ENCODE results near the gene SYTL5. TPM values are rescaled to one million over a fixed set of nuclear protein-coding genes. Genes with fewer than 3 reads are reported as not detected.

SYTL5 gene
- not detected for total RNA-seq
- polyA plus RNA-seq = not detected

DNA sequence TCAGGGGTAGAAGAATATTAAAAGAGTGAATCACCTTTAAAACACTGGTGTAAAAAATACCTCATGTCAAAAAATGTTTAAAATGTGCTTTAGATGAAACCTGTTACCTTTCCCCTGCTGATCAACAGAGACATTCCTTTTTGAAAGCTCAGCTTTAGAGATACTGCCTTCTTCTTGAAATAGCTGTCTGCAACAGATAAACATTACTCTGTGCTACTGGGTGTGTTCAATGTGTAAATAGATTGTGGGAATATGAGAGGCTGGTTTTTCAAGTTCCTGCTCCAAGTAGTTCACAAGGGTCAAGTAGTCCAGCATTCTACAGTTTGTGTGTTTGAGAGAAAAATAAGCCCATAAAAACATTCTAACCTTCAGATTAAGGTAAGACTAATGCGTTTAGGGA is at the start of gene SYTL5:
TSS of gene SYTL5 (plus strand) at position 263 of the 400 bp plus-strand sequence. CDS start 27,337 bp downstream, outside the sequence.
- Histone ChIP-seq H3K9me3 (ENCODE audit: control insufficient read depth in 2 of 2, low read length in 2 of 2) (no peaks in the 10 kb centered on the region), H3K36me3 (ENCODE audit: control insufficient read depth, insufficient read depth, low read length) (no peaks in the 10 kb centered on the region), H3K4me3 (ENCODE audit: low read depth, low read length) (no peak within 1 kb of the TSS), H3K4me1 (ENCODE audit: control insufficient read depth, insufficient read depth, low read length, poor library complexity, severe bottlenecking) (no peaks in the 10 kb centered on the region), H3K27ac (ENCODE audit: insufficient read depth, low read length, poor library complexity, severe bottlenecking) (no peak within 1 kb of the TSS), H3K27me3 (ENCODE audit: control insufficient read depth, insufficient read depth, low read length) (no peaks in the 10 kb centered on the region)
- DNase-seq (no peak), ATAC-seq (ENCODE audit: low read depth in 2 of 2) (no peak)
- no peaks in the 10 kb centered on the region for H3K4me1 Mint-ChIP-seq
- no peaks in the 10 kb centered on the region for H3K27me3 Mint-ChIP-seq
- peaks cover 0 to 4% (median 0%) of the 10 kb centered on the region in 7 donors for H3K9me3 Mint-ChIP-seq
- H3K27ac Mint-ChIP-seq = no peak within 1 kb of the TSS
- H3K36me3 Mint-ChIP-seq = no peaks in the 10 kb centered on the region
- no peak within 1 kb of the TSS for H3K4me3 Mint-ChIP-seq

- DNase-seq = no peak
- no peak overlapping the region for H3K4me3 ChIP-seq (ENCODE audit: low read depth, low read length)
- no peak for ATAC-seq (ENCODE audit: low read depth in 2 of 2)
- no peaks in the 10 kb centered on the region for H3K36me3 ChIP-seq (ENCODE audit: control insufficient read depth, insufficient read depth, low read length)
- no peaks in the 10 kb centered on the region for H3K4me1 ChIP-seq (ENCODE audit: control insufficient read depth, insufficient read depth, low read length, poor library complexity, severe bottlenecking)
- H3K27ac ChIP-seq (ENCODE audit: insufficient read depth, low read length, poor library complexity, severe bottlenecking) = no peak overlapping the region
- H3K9me3 ChIP-seq (ENCODE audit: control insufficient read depth in 2 of 2, low read length in 2 of 2) = no peaks in the 10 kb centered on the region
- no peak overlapping the region for H3K4me3 Mint-ChIP-seq
- peaks cover 0 to 2% (median 0%) of the 10 kb centered on the region in 7 donors for H3K9me3 Mint-ChIP-seq
- H3K27ac Mint-ChIP-seq = no peak overlapping the region
- H3K27me3 Mint-ChIP-seq = no peaks in the 10 kb centered on the region
- H3K4me1 Mint-ChIP-seq = peaks cover 0 to 4% (median 0%) of the 10 kb centered on the region in 4 donors
- peaks cover 3% of the 10 kb centered on the region for H3K27me3 ChIP-seq (ENCODE audit: control insufficient read depth, insufficient read depth, low read length)
- H3K36me3 Mint-ChIP-seq = no peaks in the 10 kb centered on the region
These were observed 47.7 kb upstream of the SYTL5 start for GRCh38 chrX:37958525-37959211.

DNA sequence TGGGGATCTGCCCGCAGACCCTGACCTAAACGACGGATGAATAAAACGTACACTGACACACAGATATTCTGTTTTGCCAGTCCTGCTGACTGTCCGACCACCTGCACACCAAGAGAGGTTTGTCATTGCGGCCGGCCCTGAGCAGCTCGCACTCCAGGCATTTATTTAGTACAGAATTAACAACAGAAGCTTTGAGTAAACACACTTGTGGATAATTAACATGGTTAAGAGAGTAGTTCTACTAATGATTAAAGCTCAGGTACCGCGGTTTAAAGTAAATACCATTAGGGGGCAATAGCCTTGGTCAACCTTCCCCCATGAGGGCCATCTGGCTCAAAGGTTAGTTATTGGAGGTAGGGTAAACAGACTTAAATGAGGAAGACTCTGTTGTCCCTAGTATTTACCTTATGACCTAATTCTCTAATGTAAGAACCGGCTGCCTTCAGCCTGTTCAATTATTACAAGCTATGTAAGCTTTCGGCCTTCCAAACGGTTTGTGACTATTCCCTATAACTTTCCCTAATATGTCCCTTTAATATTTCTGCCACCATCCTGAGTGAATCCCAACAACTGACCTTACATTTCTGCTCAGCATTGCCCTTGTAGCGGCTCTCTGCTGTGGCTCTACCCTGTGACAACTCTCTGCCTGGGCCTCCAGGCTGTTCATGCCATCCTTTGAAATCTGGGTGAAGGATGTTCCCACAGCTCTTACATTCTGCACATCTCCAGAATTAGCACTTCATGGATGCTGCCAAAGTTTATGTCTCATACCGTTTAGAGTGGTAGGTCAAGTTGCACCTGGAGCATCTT is 46.9 kb upstream of the SYTL5 start:
- no peak overlapping the region for H3K27ac ChIP-seq (ENCODE audit: insufficient read depth, low read length, poor library complexity, severe bottlenecking)
- DNase-seq (no peak), ATAC-seq (ENCODE audit: low read depth in 2 of 2) (no peak)
- Mint-ChIP-seq H3K27me3 (no peaks in the 10 kb centered on the region), H3K27ac (no peak overlapping the region), H3K36me3 (no peaks in the 10 kb centered on the region), H3K9me3 (peaks cover 0 to 2% (median 0%) of the 10 kb centered on the region in 7 donors), H3K4me3 (no peak overlapping the region), H3K4me1 (peaks cover 0 to 4% (median 0%) of the 10 kb centered on the region in 4 donors)
- H3K4me1 ChIP-seq (ENCODE audit: control insufficient read depth, insufficient read depth, low read length, poor library complexity, severe bottlenecking) = no peaks in the 10 kb centered on the region
- no peaks in the 10 kb centered on the region for H3K9me3 ChIP-seq (ENCODE audit: control insufficient read depth in 2 of 2, low read length in 2 of 2)
- H3K4me3 ChIP-seq (ENCODE audit: low read depth, low read length) = no peak overlapping the region
- H3K36me3 ChIP-seq (ENCODE audit: control insufficient read depth, insufficient read depth, low read length) = no peaks in the 10 kb centered on the region
- peaks cover 3% of the 10 kb centered on the region for H3K27me3 ChIP-seq (ENCODE audit: control insufficient read depth, insufficient read depth, low read length)

DNA sequence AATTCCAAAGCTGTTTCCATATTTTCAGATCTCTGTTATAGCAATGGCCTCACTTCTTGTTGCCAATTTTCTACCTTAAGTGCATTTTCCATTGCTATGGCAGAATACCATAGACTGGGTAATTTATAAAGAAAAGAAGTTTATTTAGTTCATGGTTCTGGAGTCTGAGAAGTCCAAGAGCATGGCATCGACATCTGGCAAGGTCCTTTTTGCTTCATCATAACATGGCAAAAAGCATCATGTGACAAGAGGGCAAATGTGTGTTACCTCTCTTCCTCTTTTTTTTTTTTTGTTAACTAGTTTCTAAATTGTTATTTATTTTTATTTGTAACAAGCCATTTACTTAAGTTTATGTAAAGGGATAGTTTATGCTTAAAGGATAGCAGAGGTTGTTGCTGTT is 45.2 kb upstream of the SYTL5 start:
- no peaks in the 10 kb centered on the region for H3K27me3 Mint-ChIP-seq
- no peak overlapping the region for H3K27ac Mint-ChIP-seq
- ATAC-seq (ENCODE audit: low read depth in 2 of 2) (no peak), DNase-seq (no peak)
- Histone ChIP-seq H3K27ac (ENCODE audit: insufficient read depth, low read length, poor library complexity, severe bottlenecking) (no peak overlapping the region), H3K27me3 (ENCODE audit: control insufficient read depth, insufficient read depth, low read length) (no peaks in the 10 kb centered on the region), H3K4me1 (ENCODE audit: control insufficient read depth, insufficient read depth, low read length, poor library complexity, severe bottlenecking) (no peaks in the 10 kb centered on the region), H3K36me3 (ENCODE audit: control insufficient read depth, insufficient read depth, low read length) (no peaks in the 10 kb centered on the region), H3K9me3 (ENCODE audit: control insufficient read depth in 2 of 2, low read length in 2 of 2) (no peaks in the 10 kb centered on the region), H3K4me3 (ENCODE audit: low read depth, low read length) (no peak overlapping the region)
- H3K4me3 Mint-ChIP-seq = no peak overlapping the region
- H3K36me3 Mint-ChIP-seq = no peaks in the 10 kb centered on the region
- H3K4me1 Mint-ChIP-seq = peaks cover 0 to 4% (median 0%) of the 10 kb centered on the region in 4 donors
- H3K9me3 Mint-ChIP-seq = peaks cover 0 to 2% (median 0%) of the 10 kb centered on the region in 7 donors

GRCh38 chrX:37967714-37968113 is 38.6 kb upstream of the SYTL5 start:
- no peak for ATAC-seq (ENCODE audit: low read depth in 2 of 2)
- no peaks in the 10 kb centered on the region for H3K27me3 ChIP-seq (ENCODE audit: control insufficient read depth, insufficient read depth, low read length)
- H3K4me3 Mint-ChIP-seq = no peak overlapping the region
- DNase-seq = no peak
- no peak overlapping the region for H3K27ac ChIP-seq (ENCODE audit: insufficient read depth, low read length, poor library complexity, severe bottlenecking)
- no peaks in the 10 kb centered on the region for H3K4me1 Mint-ChIP-seq
- H3K36me3 ChIP-seq (ENCODE audit: control insufficient read depth, insufficient read depth, low read length) = no peaks in the 10 kb centered on the region
- no peaks in the 10 kb centered on the region for H3K9me3 ChIP-seq (ENCODE audit: control insufficient read depth in 2 of 2, low read length in 2 of 2)
- peak overlapping the region in 1 of 3 donors; percentile 83 for H3K27ac Mint-ChIP-seq
- H3K36me3 Mint-ChIP-seq = no peaks in the 10 kb centered on the region
- peaks cover 4% of the 10 kb centered on the region for H3K27me3 Mint-ChIP-seq
- H3K4me1 ChIP-seq (ENCODE audit: control insufficient read depth, insufficient read depth, low read length, poor library complexity, severe bottlenecking) = no peaks in the 10 kb centered on the region
- no peak overlapping the region for H3K4me3 ChIP-seq (ENCODE audit: low read depth, low read length)
- peaks cover 0 to 4% (median 0%) of the 10 kb centered on the region in 7 donors for H3K9me3 Mint-ChIP-seq

DNA sequence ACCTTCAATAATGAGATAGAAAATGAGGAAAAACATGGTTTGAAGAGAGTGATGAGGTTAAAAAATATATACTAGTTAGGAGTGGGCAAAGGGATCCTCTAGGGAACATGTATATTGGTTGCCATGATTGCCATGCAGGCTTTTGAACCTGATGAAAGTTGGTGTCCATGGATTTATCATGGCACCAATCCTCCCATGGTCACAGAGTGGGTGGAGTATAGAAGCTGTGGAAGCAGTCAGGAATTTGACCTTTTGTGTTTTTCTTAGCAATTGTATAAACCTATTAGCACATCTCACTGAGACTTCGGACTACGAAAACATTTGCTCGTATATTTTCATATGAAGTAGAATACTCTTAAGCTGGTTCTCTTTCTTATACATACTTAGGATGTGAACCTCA is 30.9 kb upstream of the SYTL5 start:
- Histone ChIP-seq H3K36me3 (ENCODE audit: control insufficient read depth, insufficient read depth, low read length) (no peaks in the 10 kb centered on the region), H3K4me1 (ENCODE audit: control insufficient read depth, insufficient read depth, low read length, poor library complexity, severe bottlenecking) (no peaks in the 10 kb centered on the region), H3K27me3 (ENCODE audit: control insufficient read depth, insufficient read depth, low read length) (no peaks in the 10 kb centered on the region), H3K4me3 (ENCODE audit: low read depth, low read length) (no peak overlapping the region), H3K27ac (ENCODE audit: insufficient read depth, low read length, poor library complexity, severe bottlenecking) (no peak overlapping the region), H3K9me3 (ENCODE audit: control insufficient read depth in 2 of 2, low read length in 2 of 2) (no peaks in the 10 kb centered on the region)
- H3K27me3 Mint-ChIP-seq = no peaks in the 10 kb centered on the region
- H3K36me3 Mint-ChIP-seq = no peaks in the 10 kb centered on the region
- peak overlapping the region in 1 of 3 donors; percentile 71 for H3K27ac Mint-ChIP-seq
- H3K4me3 Mint-ChIP-seq = no peak overlapping the region
- peaks cover 0 to 1% (median 0%) of the 10 kb centered on the region in 7 donors for H3K9me3 Mint-ChIP-seq
- no peak for DNase-seq
- peaks cover 0 to 3% (median 0%) of the 10 kb centered on the region in 4 donors for H3K4me1 Mint-ChIP-seq
- no peak for ATAC-seq (ENCODE audit: low read depth in 2 of 2)

- H3K36me3 Mint-ChIP-seq = no peaks in the 10 kb centered on the region
- no peaks in the 10 kb centered on the region for H3K27me3 Mint-ChIP-seq
- H3K27ac Mint-ChIP-seq = no peak overlapping the region
- no peaks in the 10 kb centered on the region for H3K4me1 ChIP-seq (ENCODE audit: control insufficient read depth, insufficient read depth, low read length, poor library complexity, severe bottlenecking)
- DNase-seq (no peak), ATAC-seq (ENCODE audit: low read depth in 2 of 2) (no peak)
- H3K4me3 ChIP-seq (ENCODE audit: low read depth, low read length) = no peak overlapping the region
- no peaks in the 10 kb centered on the region for H3K36me3 ChIP-seq (ENCODE audit: control insufficient read depth, insufficient read depth, low read length)
- no peaks in the 10 kb centered on the region for H3K9me3 ChIP-seq (ENCODE audit: control insufficient read depth in 2 of 2, low read length in 2 of 2)
- peaks cover 0 to 1% (median 0%) of the 10 kb centered on the region in 7 donors for H3K9me3 Mint-ChIP-seq
- no peak overlapping the region for H3K27ac ChIP-seq (ENCODE audit: insufficient read depth, low read length, poor library complexity, severe bottlenecking)
- no peaks in the 10 kb centered on the region for H3K27me3 ChIP-seq (ENCODE audit: control insufficient read depth, insufficient read depth, low read length)
- H3K4me1 Mint-ChIP-seq = peaks cover 0 to 3% (median 0%) of the 10 kb centered on the region in 4 donors
- H3K4me3 Mint-ChIP-seq = no peak overlapping the region
These were observed 30.2 kb upstream of the SYTL5 start for GRCh38 chrX:37976153-37976552.

Measured in CD4-positive, CD25-positive, alpha-beta regulatory T cell (primary cell).